HG03039 (cell line): ENCODE data around the gene KNDC1.
"Not testable (repeated sequence)": the region's sequence is repeated elsewhere in the genome, so short reads cannot be mapped to it uniquely, and the experiment has no call there.

Experiments
- ATAC-seq: cut with Tn5 transposase; IDR thresholded peaks from one replicate; pipeline ENCODE4 v1.9.1; 2021; ENCODE audit warnings: mild to moderate bottlenecking, moderate library complexity; ENCODE audit not compliant: unreplicated experiment

Gene KNDC1, protein sequence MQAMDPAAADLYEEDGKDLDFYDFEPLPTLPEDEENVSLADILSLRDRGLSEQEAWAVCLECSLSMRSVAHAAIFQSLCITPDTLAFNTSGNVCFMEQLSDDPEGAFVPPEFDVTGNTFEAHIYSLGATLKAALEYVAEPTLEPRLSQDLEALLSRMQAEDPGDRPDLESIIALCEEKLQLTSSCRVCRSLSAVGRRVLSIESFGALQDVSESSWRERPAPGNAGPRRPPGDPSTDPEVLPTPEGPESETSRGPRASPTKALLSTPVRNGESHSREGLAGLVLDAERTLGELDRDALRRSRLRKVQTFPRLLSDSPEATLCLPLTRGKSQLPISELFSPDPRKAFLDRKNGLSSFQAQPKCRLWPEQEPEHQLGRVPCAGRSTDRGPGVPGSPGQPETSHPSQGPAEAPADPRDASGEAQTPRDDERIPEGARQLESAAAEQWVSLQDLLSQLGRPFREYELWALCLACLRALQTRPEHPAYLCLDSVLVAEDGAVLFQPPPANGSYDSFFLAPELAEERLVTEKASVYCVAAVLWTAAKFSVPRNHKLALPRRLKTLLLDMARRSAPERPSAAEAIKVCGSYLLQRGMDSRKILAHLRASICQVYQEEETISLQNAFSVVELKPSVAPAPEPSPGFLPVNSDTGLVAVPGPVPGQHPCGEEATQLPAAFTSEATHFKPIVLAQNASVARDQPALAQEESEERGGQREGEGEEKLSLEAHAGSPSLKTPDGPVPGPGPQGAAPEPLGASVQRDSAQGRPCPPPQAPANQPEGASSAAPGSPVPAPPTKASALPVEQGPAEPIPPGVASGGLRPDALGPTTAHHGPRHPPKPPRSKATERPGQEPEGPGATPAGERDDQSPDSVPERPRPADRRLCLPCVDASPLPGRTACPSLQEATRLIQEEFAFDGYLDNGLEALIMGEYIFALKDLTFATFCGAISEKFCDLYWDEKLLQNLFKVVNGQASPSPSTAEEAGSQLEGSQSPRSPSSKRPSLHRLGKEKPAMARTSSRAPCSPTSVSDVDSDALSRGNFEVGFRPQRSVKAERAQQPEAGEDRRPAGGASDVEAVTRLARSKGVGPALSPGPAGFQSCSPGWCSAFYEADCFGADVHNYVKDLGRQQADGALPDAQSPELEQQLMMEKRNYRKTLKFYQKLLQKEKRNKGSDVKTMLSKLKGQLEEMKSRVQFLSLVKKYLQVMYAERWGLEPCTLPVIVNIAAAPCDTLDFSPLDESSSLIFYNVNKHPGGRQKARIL (N-terminal part only)

DNA sequence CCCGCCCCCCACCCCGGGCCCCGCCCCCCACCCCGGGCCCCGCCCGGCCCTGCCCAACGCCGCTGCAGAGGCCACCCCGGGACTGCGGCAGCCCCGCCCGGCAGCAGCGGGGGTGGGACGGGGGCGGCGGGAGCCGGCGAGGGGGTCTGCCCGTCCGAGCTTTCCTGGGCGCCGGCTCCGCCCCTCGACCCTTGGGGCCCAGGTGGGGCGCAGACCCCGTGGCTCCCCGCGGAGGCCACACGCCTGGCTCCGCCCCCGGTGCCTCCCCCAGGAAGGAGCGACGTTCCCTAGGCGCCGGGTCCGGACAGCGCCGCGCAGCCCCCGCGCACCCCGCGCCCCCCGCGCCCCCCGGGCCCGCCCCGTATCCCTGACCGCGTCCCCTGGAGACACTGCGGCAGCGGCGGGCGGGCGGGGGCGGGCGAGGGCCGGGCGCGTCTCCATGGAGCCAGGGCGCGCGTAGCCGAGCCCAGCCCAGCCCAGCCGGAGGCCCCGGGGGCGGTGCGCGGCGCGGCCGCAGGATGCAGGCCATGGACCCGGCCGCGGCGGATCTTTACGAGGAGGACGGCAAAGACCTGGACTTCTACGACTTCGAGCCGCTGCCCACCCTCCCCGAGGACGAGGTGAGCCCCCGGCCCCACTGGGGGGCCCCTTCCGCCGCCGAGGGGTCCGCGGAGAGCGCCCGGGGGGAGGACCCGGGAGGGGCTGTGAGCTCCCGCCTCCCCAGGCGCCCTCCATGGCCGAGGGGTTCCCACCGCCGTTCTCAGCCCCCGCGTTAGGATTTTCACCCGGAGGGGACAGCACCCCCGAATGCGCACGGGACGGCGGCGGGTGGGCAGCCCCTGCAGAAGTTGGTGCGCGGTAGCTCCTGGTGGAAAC lies at the start of gene KNDC1:
Gene KNDC1 (plus strand): TSS at position 270 of the 876 bp plus-strand sequence. CDS start 249 bp downstream, at position 519.
- no peak for ATAC-seq

DNA sequence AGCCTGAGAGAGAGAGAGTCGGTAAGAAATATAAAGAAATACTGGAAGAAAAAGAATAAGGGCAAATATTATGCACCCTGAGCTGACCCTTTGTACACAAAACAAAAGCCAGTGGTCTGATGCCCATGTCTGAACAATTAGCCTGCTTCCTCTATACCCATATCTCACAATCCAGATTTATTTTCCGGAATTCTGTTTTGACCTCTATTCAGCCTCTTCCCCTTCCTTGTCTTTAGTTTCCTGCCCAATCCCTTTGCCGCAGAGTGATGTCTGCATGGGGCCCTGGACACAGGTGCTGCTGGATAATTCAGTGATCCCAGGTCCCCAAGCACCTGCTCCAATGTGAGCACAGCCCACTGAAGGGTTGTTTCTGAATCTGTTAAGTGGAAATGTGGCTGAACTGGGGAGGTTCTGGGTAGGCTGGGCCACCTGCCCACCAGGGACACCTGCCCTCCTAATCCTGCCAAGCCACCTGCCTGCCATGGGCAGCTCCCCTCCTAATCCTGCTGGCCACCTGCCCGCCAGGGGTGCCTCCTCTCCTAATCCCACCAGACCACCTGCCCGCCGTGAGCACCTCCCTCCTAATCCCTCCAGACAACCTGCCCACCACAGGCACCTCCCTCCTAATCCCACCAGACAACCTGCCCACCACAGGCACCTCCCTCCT lies 49.3 kb upstream of the KNDC1 start:
- no peak for ATAC-seq

DNA sequence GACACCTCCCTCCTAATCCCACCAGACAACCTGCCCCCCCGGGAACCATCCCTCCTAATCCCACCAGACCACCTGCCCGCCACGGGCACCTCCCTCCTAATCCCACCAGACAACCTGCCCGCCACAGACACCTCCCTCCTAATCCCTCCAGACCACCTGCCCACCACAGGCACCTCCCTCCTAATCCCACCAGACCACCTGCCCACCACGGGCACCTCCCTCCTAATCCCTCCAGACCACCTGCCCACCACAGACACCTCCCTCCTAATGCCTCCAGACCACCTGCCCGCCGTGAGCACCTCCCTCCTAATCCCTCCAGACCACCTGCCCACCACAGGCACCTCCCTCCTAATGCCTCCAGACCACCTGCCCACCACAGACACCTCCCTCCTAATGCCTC lies 48.4 kb upstream of the KNDC1 start:
- ATAC-seq = not testable (repeated sequence)

DNA sequence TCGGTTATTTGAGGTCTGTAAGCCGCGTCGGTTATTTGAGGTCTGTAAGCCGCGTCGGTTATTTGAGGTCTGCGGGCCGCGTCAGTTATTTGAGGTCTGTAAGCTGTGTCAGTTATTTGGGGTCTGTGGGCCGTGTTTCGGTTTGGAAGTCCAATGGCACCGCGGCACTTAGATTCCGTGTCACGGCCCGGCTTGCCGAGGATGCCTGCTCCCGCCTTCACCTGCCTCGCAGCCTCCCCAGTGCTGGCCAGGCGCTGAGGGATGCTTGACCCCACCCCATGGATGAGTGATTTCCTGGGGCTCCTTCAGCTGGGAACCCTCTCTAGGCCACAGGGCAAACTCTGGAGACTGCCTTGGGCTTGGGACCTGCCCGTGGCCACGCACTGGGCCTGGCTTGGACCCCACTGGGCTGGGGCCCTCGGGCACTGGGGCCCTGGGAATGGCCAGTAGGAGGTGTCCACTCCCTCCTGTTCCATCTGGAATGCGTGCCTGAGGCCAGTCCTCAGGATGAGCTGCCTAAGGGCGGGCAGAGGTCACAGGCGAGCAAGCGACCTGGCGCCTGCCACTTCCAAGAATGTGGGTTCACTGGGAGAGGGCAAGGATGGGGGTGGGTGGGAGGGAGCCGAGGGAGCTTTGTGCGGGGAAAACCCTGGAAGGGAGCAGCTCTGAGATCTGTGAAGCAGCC lies 46.7 kb upstream of the KNDC1 start:
- no peak for ATAC-seq

DNA sequence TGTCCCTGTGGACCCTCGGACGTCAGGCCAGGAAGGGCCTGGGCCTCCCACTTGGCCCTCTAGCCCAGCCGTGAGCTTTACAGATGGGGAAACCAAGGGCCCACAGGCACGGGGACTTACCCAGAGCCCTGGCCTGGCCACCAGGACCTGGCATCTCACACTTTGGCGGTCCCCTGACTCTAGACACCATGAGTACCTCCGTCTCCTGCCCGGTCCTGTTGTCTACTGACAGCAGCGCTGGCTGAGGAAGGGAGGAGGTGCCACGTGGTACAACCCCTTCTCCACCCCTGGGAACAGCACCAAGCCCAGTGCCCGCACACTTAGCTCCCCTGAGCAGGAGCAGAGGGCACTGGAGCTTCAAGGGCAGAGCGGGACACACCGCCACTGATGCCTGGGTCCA lies 46.2 kb upstream of the KNDC1 start:
- ATAC-seq = no peak

DNA sequence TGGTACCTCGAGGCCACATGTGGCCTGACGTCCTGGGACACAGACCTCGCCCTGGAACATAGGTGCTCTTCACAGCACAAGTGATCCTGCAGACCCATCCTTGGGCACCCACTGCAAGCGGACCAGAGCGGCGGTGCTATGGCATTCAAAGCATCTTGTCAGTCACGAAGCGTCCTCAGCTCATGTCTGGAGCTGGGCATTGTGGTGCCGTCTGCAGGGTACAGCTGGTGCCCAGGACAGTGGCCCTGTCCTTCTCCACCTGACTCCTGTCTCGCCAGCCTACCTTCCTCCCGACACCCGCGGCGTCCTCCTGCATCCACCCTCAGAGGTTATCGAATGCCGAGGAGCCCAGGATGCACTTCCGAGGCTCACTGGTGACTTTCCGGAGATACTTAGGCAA lies 45.8 kb upstream of the KNDC1 start:
- ATAC-seq = no peak

DNA sequence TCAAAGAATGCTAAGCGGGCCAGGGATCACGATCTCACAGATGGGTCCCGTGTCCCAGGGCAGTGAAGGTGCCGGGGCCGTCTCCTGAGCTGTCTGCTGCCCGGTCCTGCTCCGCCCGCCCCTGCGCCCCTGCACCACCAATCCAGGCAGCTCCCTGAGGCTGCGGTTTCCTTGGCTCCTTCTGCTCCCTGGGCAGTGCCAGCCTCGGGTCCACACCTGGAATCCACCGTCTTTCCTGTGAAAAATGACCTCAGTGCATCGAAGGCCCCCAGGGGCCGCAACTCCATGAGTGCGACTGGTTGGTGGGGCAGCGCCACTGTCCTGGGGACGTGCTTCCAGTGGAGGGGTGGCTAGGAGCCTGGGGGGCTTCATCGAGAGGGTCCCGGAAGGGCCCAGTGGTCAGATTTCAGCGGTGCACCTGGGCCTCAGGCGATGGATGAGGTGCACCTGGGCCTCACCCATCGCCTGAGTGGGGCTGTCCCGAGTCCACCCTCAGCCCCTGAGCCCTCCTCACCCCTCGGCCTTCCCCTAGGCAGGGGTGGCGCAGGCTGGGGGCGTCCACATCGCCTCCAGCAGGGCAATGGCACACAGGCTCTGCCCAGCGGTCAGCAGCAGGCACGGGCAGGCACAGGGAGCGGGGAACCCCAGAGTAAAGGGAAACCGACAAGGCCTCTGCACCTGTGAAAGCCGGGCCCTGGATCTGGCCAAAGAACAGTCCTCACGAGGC lies 45.1 kb upstream of the KNDC1 start:
- ATAC-seq = no peak

DNA sequence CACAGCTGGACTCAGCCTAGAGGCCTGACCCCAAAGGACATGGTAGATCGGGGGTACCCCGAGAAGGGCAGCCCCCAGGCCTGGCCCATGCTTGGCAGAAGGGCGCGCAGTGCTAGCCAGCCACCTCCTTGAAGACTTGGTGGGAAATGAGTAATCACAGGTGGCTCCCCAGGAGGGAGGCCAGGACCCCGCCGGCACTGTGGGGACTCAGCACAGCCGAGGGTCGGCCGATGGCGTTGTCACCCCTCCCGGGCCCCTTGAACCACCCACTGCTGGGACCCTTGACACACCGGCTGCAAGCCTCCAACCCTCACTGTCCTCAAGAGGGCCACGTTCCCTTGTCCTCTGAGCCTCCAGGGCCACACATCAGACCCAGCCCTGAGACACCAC lies 44.6 kb upstream of the KNDC1 start:
- ATAC-seq = no peak

DNA sequence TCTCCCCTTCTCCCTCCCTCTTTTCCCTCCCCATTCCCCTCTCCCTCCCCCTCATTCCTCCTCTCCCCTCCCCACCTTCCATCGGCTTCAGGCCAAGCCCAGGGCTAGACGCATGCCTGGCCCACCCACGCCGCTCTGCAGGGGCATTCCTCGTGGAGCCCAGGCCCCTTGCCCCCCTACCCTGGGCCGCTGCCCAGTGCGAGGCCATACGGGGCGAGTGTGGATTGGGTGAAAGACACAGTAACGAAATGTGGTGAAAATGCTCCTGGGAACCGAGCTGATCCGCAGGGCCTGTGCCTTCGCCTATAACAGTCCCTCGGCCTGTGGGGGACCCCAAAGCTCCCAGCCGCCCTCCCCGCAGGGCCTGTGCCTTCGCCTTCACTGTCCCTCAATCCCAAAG lies 44.0 kb upstream of the KNDC1 start:
- no peak for ATAC-seq

DNA sequence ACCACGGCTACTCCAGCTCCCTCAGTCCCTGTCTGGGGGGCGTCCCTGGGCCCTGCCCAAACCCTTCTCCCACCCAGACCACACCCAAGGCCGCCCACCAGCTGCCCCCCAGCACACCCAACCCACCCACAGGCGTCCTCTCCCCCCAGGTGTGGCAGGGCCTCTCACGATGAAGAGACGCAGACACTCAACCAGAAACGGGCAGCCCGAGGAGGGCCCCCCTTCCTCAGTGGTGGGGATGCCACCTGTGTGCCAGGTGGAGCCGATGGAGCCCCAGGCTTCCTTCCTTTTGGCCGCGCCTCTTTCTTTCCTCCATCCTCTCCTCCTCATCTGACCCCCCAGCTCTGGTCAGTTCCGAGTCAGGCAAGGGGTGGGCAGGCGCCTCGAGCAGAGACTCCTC lies 43.6 kb upstream of the KNDC1 start:
- ATAC-seq = no peak

DNA sequence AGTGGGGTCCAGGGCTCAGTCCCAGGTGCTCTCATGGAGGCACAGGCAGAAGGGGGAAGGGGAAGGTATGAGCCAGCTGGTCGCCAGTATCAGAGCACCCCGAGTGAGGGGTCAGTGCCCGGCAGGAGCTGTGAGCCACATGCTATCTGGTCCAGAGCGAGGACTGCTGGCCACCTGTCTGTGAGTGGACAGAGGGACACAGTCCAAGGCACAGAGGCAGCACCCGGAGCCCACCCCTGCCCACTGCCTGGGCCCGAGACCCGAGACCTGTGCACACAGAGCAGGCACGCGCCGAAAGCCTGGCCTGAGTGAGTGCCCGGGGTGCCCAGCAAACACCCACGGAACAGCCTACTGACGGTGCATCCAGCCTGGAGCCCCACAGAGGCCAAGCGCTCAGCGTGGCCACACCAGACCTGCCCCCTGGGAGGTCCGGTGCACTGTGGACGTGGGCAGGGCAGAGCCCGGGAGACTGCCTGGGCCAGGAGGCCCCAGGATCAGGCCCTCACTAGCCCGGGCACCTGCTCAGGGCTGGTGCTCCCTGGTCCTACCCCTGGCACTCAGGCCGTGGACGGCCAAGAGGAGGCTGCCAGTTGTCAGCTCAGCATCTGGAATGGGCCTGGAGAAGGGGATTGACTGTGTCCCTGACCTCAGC lies 42.9 kb upstream of the KNDC1 start:
- ATAC-seq = no peak

DNA sequence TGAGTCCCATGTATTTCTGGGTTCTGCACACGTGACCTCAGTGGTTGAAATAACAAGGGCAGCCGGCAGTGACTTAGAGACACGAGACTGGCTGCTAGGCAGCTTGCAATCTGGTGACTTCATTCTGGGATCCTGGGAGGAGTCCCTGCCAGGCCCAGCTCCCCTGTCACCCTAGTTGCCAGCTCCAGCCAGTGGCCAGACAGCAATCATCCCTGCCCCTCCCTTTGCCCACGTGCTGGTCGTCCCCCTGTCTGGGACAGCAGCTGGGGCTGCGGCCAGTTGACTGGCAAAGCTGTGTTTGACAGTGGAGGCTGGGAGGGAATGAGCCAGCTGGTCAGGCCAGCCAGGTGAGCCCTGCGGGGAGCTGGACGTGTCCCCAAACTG lies 42.3 kb upstream of the KNDC1 start:
- no peak for ATAC-seq

DNA sequence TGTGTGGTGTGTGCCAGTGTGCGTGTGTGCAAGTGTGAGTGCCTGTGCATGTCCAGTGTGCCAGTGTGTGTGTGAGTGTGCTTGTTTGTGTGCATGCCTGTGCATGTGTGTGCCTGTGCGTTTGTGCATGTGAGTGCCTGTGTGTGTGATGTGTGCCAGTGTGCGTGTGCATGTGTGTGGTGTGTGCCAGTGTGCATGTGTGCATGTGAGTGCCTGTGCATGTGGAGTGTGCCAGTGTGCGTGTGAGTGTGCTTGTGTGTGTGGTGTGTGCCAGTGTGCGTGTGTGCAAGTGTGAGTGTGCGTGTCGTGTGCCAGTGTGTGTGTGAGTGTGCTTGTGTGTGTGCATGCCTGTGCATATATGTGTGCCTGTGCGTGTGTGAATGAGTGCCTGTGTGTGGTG lies 38.5 kb upstream of the KNDC1 start:
- ATAC-seq = no peak

DNA sequence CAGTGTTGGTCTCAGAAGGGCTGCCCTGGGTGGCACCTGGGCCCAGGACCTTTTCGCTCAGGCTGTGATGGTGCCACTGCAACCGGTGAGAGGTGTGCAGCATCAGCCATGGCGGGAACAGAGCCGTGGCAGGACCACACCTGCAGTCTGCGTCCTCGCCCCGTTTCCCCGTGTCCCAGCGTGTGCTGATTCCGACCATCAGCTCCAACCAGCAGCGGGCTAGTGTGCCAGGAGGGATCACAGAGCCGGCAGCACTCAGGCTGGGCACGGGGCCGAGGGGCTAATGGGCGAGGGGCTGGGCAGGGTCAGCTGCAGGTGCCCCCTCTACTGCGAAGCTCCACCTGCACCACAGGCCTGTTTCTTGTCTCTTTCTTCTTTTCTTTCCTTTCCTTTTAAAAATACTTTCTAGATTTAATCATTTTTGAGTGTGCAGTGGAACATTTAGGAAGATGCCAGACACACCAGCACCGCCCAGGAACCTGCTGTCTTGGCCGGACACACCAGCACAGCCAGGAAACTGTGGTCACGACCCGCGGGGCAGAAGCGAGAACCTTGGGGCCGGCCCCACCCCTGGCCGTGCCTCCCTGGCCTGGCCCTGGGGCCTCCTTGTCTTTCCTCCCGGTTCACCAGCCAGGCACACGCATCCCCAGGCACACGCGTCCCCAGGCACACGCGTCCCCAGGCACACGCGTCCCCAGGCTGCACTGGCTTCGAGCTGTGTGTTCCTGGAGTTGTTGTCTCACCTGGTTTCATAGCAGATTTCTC lies 37.7 kb upstream of the KNDC1 start:
- no peak for ATAC-seq

DNA sequence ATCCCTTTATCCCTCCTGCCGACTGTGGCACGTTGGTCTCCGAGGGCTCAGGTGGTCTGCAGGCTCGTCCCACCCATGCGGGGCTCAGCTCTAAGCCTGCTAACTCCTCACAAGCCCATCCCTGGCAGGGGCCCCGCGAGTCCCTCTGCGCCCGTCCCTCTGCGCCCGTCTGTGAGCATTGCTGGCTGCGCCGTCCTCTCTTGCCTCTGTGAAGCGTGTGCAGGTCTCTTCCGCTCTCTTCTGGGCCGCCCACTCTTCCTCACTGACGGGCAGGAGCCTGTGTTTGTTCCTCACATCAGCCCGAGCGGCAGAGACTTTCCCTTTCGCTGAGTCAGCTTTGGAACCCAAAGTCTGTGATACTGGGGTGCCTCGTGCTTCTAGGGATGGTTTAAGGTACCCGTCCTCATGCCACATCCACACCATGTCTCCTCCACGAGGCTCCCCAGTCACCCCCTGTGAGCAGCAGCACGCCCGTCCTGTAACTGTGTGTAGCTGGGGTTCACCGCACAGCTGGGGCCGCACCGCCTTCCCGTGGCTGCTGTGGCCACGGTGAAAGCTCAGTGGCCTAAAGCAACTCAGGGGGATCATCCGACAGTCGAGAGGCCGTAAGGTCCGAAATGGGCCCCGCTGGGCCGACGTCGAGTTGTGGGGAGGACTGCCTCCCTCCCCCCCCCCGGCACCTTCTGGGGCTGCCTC lies 36.8 kb upstream of the KNDC1 start:
- no peak for ATAC-seq

DNA sequence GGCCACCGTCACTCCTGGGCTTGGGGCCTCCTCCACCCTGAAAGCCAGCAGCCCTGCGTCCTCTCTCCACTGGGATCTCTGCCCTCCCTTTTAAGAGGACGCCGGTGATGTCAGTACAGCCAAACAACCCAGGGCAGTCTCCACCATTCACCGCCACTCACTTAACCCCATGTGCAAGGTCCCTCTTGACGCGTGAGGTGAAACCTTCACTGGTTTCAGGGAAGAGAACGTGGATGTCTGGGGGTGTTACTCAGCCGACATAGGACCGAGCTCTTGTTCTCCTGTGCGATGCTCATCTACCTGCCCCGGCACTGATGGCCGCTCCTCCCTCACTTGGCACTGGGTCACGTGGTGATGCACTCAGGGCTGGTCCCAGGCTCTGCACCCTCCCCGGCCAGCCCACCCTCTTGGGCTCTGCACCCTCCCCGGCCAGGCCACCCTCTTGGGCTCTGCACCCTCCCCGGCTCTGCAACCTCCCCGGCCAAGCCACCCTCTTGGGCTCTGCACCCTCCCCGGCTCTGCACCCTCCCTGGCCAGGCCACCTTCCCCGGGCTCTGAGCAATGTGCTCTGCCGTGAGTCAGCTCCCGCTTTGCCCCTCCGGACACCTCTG lies 36.2 kb upstream of the KNDC1 start:
- ATAC-seq = no peak
